ENCODE data around the gene OTULINL. TPM values are rescaled to one million over a fixed set of nuclear protein-coding genes. Genes with fewer than 3 reads are reported as not detected.
"Not testable (repeated sequence)": the region's sequence is repeated elsewhere in the genome, so short reads cannot be mapped to it uniquely, and the experiment has no call there.

Gene OTULINL
- 0.63 TPM for polyA plus RNA-seq (2013, experiment 1 of 2; ENCODE audit: insufficient read length)
- polyA plus RNA-seq (2013, experiment 2 of 2; ENCODE audit: insufficient read length) = 1.3 TPM

- peak; percentile 82 for DNase-seq
Observed at GRCh38 chr5:14581106-14581890, at the start of gene OTULINL. Gene OTULINL, plus strand, starts transcription at chr5:14581792. Its CDS starts 103 bp downstream, at chr5:14581895.

- no peak for DNase-seq
Observed at GRCh38 chr5:14532180-14532579, 49.4 kb upstream of the OTULINL start.

GRCh38 chr5:14534773-14535172, 46.8 kb upstream of the OTULINL start:
- DNase-seq = no peak

GRCh38 chr5:14545308-14545707, 36.3 kb upstream of the OTULINL start:
- DNase-seq = no peak

- DNase-seq = no peak
Observed at GRCh38 chr5:14545862-14546261, 35.7 kb upstream of the OTULINL start.

- no peak for DNase-seq
Observed at GRCh38 chr5:14547666-14548065, 33.9 kb upstream of the OTULINL start.

GRCh38 chr5:14551211-14551610, 30.4 kb upstream of the OTULINL start:
- no peak for DNase-seq

GRCh38 chr5:14552017-14552416, 29.6 kb upstream of the OTULINL start:
- DNase-seq = no peak

GRCh38 chr5:14554288-14554687, 27.3 kb upstream of the OTULINL start:
- not testable (repeated sequence) for DNase-seq

- no peak for DNase-seq
Observed at GRCh38 chr5:14556015-14556414, 25.6 kb upstream of the OTULINL start.

GRCh38 chr5:14557203-14557770, 24.3 kb upstream of the OTULINL start:
- DNase-seq = no peak

GRCh38 chr5:14557791-14558415, 23.7 kb upstream of the OTULINL start:
- no peak for DNase-seq

- no peak for DNase-seq
Observed at GRCh38 chr5:14560091-14560595, 21.4 kb upstream of the OTULINL start.

GRCh38 chr5:14561741-14562140, 19.9 kb upstream of the OTULINL start:
- DNase-seq = no peak

- no peak for DNase-seq
Observed at GRCh38 chr5:14568333-14568732, 13.3 kb upstream of the OTULINL start.

GRCh38 chr5:14569948-14570691, 11.5 kb upstream of the OTULINL start:
- no peak for DNase-seq

GRCh38 chr5:14571901-14572300, 9.7 kb upstream of the OTULINL start:
- DNase-seq = no peak

- no peak for DNase-seq
Observed at GRCh38 chr5:14572385-14572784, 9.2 kb upstream of the OTULINL start.

- no peak for DNase-seq
Observed at GRCh38 chr5:14572836-14573235, 8.8 kb upstream of the OTULINL start.

GRCh38 chr5:14574096-14574495, 7.5 kb upstream of the OTULINL start:
- no peak for DNase-seq

GRCh38 chr5:14574891-14575508, 6.6 kb upstream of the OTULINL start:
- no peak for DNase-seq

- DNase-seq = no peak
Observed at GRCh38 chr5:14576206-14576605, 5.4 kb upstream of the OTULINL start.

Data from fibroblast of skin of scalp (primary cell).